ENCODE measurements around the gene ATP6V0C. TPM values are rescaled to one million over a fixed set of nuclear protein-coding genes. Genes with fewer than 3 reads are reported as not detected.

ATP6V0C gene
- total and polyA plus RNA-seq, 2 of the 13 experiments (the other 11 are each of a cell fraction or from before 2014, with no cell fraction given) = 10.4 to 20.1 TPM

GRCh38 chr16:2524339-2524938, 10.7 kb downstream of the ATP6V0C start (continued):
- TF ChIP-seq, protein P1, sequence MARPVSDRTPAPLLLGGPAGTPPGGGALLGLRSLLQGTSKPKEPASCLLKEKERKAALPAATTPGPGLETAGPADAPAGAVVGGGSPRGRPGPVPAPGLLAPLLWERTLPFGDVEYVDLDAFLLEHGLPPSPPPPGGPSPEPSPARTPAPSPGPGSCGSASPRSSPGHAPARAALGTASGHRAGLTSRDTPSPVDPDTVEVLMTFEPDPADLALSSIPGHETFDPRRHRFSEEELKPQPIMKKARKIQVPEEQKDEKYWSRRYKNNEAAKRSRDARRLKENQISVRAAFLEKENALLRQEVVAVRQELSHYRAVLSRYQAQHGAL (CRISPR knock-in tag; IDR thresholded peaks at IDR 0.05; ENCODE audit: not compliant biosample characterization) = no peak
- TF ChIP-seq SAFB2 (CRISPR knock-in tag; IDR thresholded peaks at IDR 0.05; ENCODE audit: borderline replicate concordance, low read depth) (peak; percentile 37; the same call in 1 of the 2 replicates), FOXA3 (CRISPR knock-in tag; IDR thresholded peaks at IDR 0.05) (peak; percentile 91), MAF1 (CRISPR knock-in tag; IDR thresholded peaks at IDR 0.05; ENCODE audit: borderline replicate concordance) (no peak), ELF1 (CRISPR knock-in tag; IDR thresholded peaks at IDR 0.05) (peak; percentile 20; the same call in 1 of the 2 replicates), TCF7L2 (IDR thresholded peaks at IDR 0.05; ENCODE audit: low read depth, low read length) (no peak), ATF1 (CRISPR knock-in tag; IDR thresholded peaks at IDR 0.05) (peak; percentile 64; the same call in 1 of the 2 replicates), ZNF331 (CRISPR knock-in tag; IDR thresholded peaks at IDR 0.05) (peak; percentile 63; the same call in 1 of the 2 replicates), KLF6 (CRISPR knock-in tag; IDR thresholded peaks at IDR 0.05) (peak; percentile 28; the same call in 1 of the 2 replicates), SSRP1 (CRISPR knock-in tag; IDR thresholded peaks at IDR 0.05) (no peak), SIX4 (CRISPR knock-in tag; IDR thresholded peaks at IDR 0.05) (peak; percentile 41; the same call in 1 of the 2 replicates), ZFP37 (CRISPR knock-in tag; IDR thresholded peaks at IDR 0.05; ENCODE audit: borderline replicate concordance) (no peak)
- TF ChIP-seq, protein P2, sequence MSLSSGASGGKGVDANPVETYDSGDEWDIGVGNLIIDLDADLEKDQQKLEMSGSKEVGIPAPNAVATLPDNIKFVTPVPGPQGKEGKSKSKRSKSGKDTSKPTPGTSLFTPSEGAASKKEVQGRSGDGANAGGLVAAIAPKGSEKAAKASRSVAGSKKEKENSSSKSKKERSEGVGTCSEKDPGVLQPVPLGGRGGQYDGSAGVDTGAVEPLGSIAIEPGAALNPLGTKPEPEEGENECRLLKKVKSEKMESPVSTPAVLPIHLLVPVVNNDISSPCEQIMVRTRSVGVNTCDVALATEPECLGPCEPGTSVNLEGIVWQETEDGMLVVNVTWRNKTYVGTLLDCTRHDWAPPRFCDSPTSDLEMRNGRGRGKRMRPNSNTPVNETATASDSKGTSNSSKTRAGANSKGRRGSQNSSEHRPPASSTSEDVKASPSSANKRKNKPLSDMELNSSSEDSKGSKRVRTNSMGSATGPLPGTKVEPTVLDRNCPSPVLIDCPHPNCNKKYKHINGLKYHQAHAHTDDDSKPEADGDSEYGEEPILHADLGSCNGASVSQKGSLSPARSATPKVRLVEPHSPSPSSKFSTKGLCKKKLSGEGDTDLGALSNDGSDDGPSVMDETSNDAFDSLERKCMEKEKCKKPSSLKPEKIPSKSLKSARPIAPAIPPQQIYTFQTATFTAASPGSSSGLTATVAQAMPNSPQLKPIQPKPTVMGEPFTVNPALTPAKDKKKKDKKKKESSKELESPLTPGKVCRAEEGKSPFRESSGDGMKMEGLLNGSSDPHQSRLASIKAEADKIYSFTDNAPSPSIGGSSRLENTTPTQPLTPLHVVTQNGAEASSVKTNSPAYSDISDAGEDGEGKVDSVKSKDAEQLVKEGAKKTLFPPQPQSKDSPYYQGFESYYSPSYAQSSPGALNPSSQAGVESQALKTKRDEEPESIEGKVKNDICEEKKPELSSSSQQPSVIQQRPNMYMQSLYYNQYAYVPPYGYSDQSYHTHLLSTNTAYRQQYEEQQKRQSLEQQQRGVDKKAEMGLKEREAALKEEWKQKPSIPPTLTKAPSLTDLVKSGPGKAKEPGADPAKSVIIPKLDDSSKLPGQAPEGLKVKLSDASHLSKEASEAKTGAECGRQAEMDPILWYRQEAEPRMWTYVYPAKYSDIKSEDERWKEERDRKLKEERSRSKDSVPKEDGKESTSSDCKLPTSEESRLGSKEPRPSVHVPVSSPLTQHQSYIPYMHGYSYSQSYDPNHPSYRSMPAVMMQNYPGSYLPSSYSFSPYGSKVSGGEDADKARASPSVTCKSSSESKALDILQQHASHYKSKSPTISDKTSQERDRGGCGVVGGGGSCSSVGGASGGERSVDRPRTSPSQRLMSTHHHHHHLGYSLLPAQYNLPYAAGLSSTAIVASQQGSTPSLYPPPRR (CRISPR knock-in tag; IDR thresholded peaks at IDR 0.05; ENCODE audit: borderline replicate concordance) = peak; percentile 71
- TF ChIP-seq, protein P3, sequence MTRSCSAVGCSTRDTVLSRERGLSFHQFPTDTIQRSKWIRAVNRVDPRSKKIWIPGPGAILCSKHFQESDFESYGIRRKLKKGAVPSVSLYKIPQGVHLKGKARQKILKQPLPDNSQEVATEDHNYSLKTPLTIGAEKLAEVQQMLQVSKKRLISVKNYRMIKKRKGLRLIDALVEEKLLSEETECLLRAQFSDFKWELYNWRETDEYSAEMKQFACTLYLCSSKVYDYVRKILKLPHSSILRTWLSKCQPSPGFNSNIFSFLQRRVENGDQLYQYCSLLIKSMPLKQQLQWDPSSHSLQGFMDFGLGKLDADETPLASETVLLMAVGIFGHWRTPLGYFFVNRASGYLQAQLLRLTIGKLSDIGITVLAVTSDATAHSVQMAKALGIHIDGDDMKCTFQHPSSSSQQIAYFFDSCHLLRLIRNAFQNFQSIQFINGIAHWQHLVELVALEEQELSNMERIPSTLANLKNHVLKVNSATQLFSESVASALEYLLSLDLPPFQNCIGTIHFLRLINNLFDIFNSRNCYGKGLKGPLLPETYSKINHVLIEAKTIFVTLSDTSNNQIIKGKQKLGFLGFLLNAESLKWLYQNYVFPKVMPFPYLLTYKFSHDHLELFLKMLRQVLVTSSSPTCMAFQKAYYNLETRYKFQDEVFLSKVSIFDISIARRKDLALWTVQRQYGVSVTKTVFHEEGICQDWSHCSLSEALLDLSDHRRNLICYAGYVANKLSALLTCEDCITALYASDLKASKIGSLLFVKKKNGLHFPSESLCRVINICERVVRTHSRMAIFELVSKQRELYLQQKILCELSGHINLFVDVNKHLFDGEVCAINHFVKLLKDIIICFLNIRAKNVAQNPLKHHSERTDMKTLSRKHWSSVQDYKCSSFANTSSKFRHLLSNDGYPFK (CRISPR knock-in tag; IDR thresholded peaks at IDR 0.05; ENCODE audit: borderline replicate concordance) = no peak; the same call in 1 of the 2 replicates
- TF ChIP-seq, protein P4, sequence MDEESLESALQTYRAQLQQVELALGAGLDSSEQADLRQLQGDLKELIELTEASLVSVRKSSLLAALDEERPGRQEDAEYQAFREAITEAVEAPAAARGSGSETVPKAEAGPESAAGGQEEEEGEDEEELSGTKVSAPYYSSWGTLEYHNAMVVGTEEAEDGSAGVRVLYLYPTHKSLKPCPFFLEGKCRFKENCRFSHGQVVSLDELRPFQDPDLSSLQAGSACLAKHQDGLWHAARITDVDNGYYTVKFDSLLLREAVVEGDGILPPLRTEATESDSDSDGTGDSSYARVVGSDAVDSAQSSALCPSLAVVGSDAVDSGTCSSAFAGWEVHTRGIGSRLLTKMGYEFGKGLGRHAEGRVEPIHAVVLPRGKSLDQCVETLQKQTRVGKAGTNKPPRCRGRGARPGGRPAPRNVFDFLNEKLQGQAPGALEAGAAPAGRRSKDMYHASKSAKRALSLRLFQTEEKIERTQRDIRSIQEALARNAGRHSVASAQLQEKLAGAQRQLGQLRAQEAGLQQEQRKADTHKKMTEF (CRISPR knock-in tag; IDR thresholded peaks at IDR 0.05) = peak; percentile 85
- TF ChIP-seq, protein P5, sequence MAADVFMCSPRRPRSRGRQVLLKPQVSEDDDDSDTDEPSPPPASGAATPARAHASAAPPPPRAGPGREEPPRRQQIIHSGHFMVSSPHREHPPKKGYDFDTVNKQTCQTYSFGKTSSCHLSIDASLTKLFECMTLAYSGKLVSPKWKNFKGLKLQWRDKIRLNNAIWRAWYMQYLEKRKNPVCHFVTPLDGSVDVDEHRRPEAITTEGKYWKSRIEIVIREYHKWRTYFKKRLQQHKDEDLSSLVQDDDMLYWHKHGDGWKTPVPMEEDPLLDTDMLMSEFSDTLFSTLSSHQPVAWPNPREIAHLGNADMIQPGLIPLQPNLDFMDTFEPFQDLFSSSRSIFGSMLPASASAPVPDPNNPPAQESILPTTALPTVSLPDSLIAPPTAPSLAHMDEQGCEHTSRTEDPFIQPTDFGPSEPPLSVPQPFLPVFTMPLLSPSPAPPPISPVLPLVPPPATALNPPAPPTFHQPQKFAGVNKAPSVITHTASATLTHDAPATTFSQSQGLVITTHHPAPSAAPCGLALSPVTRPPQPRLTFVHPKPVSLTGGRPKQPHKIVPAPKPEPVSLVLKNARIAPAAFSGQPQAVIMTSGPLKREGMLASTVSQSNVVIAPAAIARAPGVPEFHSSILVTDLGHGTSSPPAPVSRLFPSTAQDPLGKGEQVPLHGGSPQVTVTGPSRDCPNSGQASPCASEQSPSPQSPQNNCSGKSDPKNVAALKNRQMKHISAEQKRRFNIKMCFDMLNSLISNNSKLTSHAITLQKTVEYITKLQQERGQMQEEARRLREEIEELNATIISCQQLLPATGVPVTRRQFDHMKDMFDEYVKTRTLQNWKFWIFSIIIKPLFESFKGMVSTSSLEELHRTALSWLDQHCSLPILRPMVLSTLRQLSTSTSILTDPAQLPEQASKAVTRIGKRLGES (CRISPR knock-in tag; IDR thresholded peaks at IDR 0.05; ENCODE audit: borderline replicate concordance) = 0 out of 2 replicates have a peak, but pooled peaks have one; percentile 4
